Astrocyte (in vitro differentiated cells and primary cell): ENCODE results near the gene NR1D1. TPM values are rescaled to one million over a fixed set of nuclear protein-coding genes. Genes with fewer than 3 reads are reported as not detected.
A peak's percentile ranks its signal among the peaks of the same experiment; 100 is the strongest.

Experiments used
- DNase-seq: peaks from one replicate; pipeline ENCODE4 v3.0.0-alpha.2; 2010; ENCODE audit warnings: low read depth
- FAIRE-seq: peaks from 2 replicates; lab custom pipeline; 2011; peaks lifted over from hg19 to GRCh38; lab: Jason Lieb, UNC
- H2AFZ ChIP-seq: 2 replicates; pipeline ENCODE4 v1.6.0; 2012; ENCODE audit warnings: low read depth, low read length, inconsistent platforms
- H3K27ac ChIP-seq: 2 replicates; pipeline ENCODE4 v1.5.1; 2011; ENCODE audit warnings: low read depth, low read length, inconsistent platforms
- H3K27me3 ChIP-seq: 2 replicates; pipeline ENCODE4 v1.6.0; 2011; ENCODE audit warnings: low read length, inconsistent platforms; ENCODE audit not compliant: insufficient read depth
- H3K36me3 ChIP-seq: 2 replicates; pipeline ENCODE4 v1.5.1; 2011; ENCODE audit warnings: low read length, inconsistent platforms; ENCODE audit not compliant: insufficient read depth
- H3K4me1 ChIP-seq: 2 replicates; pipeline ENCODE4 v1.5.1; 2011; ENCODE audit warnings: low read length, inconsistent platforms; ENCODE audit not compliant: insufficient read depth
- H3K4me2 ChIP-seq: 2 replicates; pipeline ENCODE4 v1.6.0; 2012; ENCODE audit warnings: low read length, inconsistent platforms
- H3K4me3 ChIP-seq: 2 replicates; pipeline ENCODE4 v1.5.1; 2011; ENCODE audit warnings: low read depth, mild to moderate bottlenecking, low read length, inconsistent platforms; ENCODE audit not compliant: insufficient read depth
- H3K79me2 ChIP-seq: 2 replicates; pipeline ENCODE4 v1.6.0; 2012; ENCODE audit warnings: mild to moderate bottlenecking, low read length, inconsistent platforms; ENCODE audit not compliant: insufficient read depth
- H3K9ac ChIP-seq: 2 replicates; pipeline ENCODE4 v1.6.0; 2012; ENCODE audit warnings: mild to moderate bottlenecking, low read length, inconsistent platforms
- H3K9me3 ChIP-seq: 2 replicates; pipeline ENCODE4 v1.5.1; 2012; ENCODE audit warnings: low read depth, mild to moderate bottlenecking, low read length, inconsistent platforms; ENCODE audit not compliant: insufficient read depth
- H4K20me1 ChIP-seq: 2 replicates; pipeline ENCODE4 v1.6.0; 2012; ENCODE audit warnings: low read length, inconsistent platforms; ENCODE audit not compliant: insufficient read depth
- H3K27ac Mint-ChIP-seq: one replicate; pipeline ENCODE4 v1.8.0; 2021; ENCODE audit warnings: mild to moderate bottlenecking, mixed read lengths; ENCODE audit not compliant: unreplicated experiment
- H3K27me3 Mint-ChIP-seq: one replicate; pipeline ENCODE4 v1.8.0; 2021; ENCODE audit warnings: low read depth, mixed read lengths; ENCODE audit not compliant: unreplicated experiment
- H3K36me3 Mint-ChIP-seq: one replicate; pipeline ENCODE4 v1.8.0; 2021; ENCODE audit warnings: low read depth, mixed read lengths; ENCODE audit not compliant: unreplicated experiment
- H3K4me1 Mint-ChIP-seq: one replicate; pipeline ENCODE4 v1.8.0; 2021; ENCODE audit warnings: low read depth, mixed read lengths; ENCODE audit not compliant: unreplicated experiment
- H3K4me3 Mint-ChIP-seq: one replicate; pipeline ENCODE4 v1.8.0; 2021; ENCODE audit warnings: mild to moderate bottlenecking, moderate library complexity, mixed read lengths; ENCODE audit not compliant: unreplicated experiment
- H3K9me3 Mint-ChIP-seq: one replicate; pipeline ENCODE4 v1.8.0; 2021; ENCODE audit warnings: mild to moderate bottlenecking, mixed read lengths; ENCODE audit not compliant: unreplicated experiment
- EZH2 ChIP-seq: IDR thresholded peaks from 2 replicates; pipeline ENCODE4 v1.6.1; 2012; ENCODE audit warnings: mild to moderate bottlenecking, low read length, inconsistent platforms; ENCODE audit not compliant: insufficient read depth
- total RNA-seq: library from RNA; stranded (reverse); gene quantifications from 2 replicates; pipeline ENCODE4 v1.2.1, GENCODE V29; 2021
- TF ChIP-seq, protein P1 (sequence below): IDR thresholded peaks from 2 replicates; pipeline ENCODE4 v1.5.1; 2011; ENCODE audit warnings: low read depth, mild to moderate bottlenecking, inconsistent platforms, low read length, moderate library complexity; ENCODE audit not compliant: insufficient read depth

NR1D1 gene
- total RNA-seq, 1 donor from 2014 or later, result 8.7 TPM

DNA sequence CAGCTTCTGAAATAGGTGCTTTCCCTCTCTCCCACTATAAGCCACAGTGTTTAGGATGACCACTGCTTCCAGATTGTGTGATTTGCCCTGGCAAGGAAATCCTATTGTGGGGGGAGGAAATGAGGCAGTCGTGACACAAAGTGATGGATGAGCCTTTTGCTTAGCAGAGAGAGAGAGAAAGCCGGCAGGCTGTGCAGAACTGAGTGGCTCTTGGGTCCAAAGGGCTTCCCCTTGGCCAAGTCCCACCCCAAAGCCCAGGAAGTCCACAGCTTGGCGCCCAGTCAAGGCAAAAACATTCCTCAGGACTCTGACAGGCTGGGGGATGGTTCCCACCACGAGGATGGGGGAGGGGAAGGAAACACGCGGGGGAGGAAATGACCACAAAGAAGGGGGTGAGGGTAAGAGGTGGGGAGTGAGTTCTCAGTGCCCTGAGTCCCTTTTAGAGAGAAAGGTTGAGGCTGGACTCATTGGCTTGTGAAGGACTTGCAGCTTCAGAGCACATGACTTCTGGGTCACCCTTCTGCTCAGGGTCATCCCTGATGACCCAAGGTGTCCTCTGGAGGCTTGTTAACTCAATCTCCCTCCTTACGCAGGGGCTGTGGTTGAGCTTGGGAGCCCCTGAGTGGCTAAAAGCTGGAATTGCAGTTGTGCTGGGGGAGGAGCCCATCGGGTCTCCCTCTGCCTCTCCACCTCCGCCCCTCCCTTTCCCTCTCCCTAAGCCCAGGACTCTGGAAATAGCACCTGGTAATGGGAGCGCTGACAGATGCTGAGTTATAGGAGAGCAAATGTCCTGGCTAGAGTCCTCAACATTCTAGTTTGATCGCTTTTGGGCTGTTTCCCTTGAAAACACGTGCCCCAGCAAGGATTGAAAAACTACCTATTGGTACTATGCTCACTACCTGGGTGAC is 11.1 kb upstream of the NR1D1 start:
- H3K36me3 ChIP-seq, result no peaks in the 10 kb centered on the region
- H3K4me2 ChIP-seq, result peak overlapping the region; percentile 83
- no peaks in the 10 kb centered on the region for H3K9me3 ChIP-seq
- DNase-seq (peak; percentile 98), FAIRE-seq (no peak)
- no peaks in the 10 kb centered on the region for H3K27me3 ChIP-seq
- no peaks in the 10 kb centered on the region for H4K20me1 ChIP-seq
- H3K9me3 Mint-ChIP-seq, result no peaks in the 10 kb centered on the region
- TF ChIP-seq, protein P1, sequence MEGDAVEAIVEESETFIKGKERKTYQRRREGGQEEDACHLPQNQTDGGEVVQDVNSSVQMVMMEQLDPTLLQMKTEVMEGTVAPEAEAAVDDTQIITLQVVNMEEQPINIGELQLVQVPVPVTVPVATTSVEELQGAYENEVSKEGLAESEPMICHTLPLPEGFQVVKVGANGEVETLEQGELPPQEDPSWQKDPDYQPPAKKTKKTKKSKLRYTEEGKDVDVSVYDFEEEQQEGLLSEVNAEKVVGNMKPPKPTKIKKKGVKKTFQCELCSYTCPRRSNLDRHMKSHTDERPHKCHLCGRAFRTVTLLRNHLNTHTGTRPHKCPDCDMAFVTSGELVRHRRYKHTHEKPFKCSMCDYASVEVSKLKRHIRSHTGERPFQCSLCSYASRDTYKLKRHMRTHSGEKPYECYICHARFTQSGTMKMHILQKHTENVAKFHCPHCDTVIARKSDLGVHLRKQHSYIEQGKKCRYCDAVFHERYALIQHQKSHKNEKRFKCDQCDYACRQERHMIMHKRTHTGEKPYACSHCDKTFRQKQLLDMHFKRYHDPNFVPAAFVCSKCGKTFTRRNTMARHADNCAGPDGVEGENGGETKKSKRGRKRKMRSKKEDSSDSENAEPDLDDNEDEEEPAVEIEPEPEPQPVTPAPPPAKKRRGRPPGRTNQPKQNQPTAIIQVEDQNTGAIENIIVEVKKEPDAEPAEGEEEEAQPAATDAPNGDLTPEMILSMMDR, result peak; percentile 66
- no peak for TF ChIP-seq EZH2
- H3K36me3 Mint-ChIP-seq, result no peaks in the 10 kb centered on the region
- H3K4me1 Mint-ChIP-seq, result peaks cover 68% of the 10 kb centered on the region
- peak overlapping the region; percentile 25 for H3K27ac ChIP-seq
- H3K4me3 ChIP-seq, result peak overlapping the region; percentile 19
- peak overlapping the region; percentile 73 for H3K27ac Mint-ChIP-seq
- H3K27me3 Mint-ChIP-seq, result no peaks in the 10 kb centered on the region
- H3K9ac ChIP-seq, result peak overlapping the region; percentile 41
- peak overlapping the region; percentile 41 for H2AFZ ChIP-seq
- H3K4me1 ChIP-seq, result peaks cover 79% of the 10 kb centered on the region
- peak overlapping the region; percentile 36 for H3K4me3 Mint-ChIP-seq
- no peaks in the 10 kb centered on the region for H3K79me2 ChIP-seq

DNA sequence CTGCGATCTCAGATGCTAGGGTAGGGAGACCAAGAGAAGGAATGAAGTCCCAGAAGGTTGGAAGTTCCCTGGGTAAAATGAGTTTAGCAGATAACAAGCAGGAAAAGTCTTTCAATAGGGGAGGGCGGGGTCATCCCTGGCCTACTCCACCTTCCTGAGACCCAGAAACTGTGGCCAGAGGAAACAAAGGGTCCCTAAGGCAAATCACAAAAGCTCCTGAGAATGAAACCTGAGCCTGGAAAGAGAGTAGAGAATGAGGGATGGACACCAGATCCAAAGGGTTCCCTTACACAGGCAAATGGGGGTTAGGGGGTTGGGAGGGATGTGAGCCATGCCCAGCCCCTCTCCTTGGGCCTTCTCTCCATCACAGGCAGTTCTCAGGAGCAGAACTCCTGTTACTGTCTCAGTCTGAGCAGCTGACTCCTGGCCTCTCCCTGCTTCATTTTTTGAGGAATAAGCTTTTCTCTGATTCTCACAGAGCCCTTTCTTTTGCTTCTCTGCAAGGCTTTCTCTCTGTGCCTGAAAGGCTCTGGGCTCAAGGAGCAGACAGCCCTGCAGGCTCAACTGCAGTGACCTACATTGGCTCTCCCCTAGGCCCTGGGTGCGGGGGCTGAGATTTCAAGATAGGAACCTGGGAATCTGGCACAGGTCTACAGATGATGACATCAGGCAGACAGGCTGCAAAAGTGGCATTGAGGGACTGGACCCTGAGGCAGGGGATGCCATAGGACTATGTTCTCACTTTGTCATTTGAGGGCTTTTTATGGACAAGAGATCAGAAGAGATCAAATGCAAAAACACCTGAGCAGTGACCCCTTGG is 9.8 kb upstream of the NR1D1 start:
- Mint-ChIP-seq H3K4me3 (no peak overlapping the region), H3K27me3 (no peaks in the 10 kb centered on the region), H3K36me3 (no peaks in the 10 kb centered on the region), H3K27ac (no peak overlapping the region), H3K4me1 (peaks cover 74% of the 10 kb centered on the region), H3K9me3 (no peaks in the 10 kb centered on the region)
- H4K20me1 ChIP-seq, result no peaks in the 10 kb centered on the region
- TF ChIP-seq, protein P1, result no peak
- no peak for TF ChIP-seq EZH2
- no peaks in the 10 kb centered on the region for H3K27me3 ChIP-seq
- peak overlapping the region; percentile 83 for H3K4me2 ChIP-seq
- FAIRE-seq (no peak), DNase-seq (no peak)
- no peaks in the 10 kb centered on the region for H3K79me2 ChIP-seq
- no peak overlapping the region for H3K9ac ChIP-seq
- peaks cover 79% of the 10 kb centered on the region for H3K4me1 ChIP-seq
- peak overlapping the region; percentile 25 for H3K27ac ChIP-seq
- no peak overlapping the region for H2AFZ ChIP-seq
- H3K36me3 ChIP-seq, result no peaks in the 10 kb centered on the region
- no peak overlapping the region for H3K4me3 ChIP-seq
- H3K9me3 ChIP-seq, result no peaks in the 10 kb centered on the region
